ENCODE data around the gene RASAL1. TPM values are rescaled to one million over a fixed set of nuclear protein-coding genes. Genes with fewer than 3 reads are reported as not detected.
A peak's percentile ranks its signal among the peaks of the same experiment; 100 is the strongest.

RASAL1 gene
- total RNA-seq, 1 donor from 2014 or later = 2.5 TPM

GRCh38 chr12:113070117-113070906 is 65.2 kb downstream of the RASAL1 start:
- DNase-seq = no peak

- DNase-seq = no peak
These were observed 65.8 kb downstream of the RASAL1 start for GRCh38 chr12:113069751-113070116.

- DNase-seq = no peak
These were observed 66.4 kb downstream of the RASAL1 start for GRCh38 chr12:113069149-113069548.

GRCh38 chr12:113067987-113068935 is 67.3 kb downstream of the RASAL1 start:
- DNase-seq = no peak

- peak; percentile 29 for DNase-seq
These were observed 68.7 kb downstream of the RASAL1 start for GRCh38 chr12:113066813-113067400.

- DNase-seq = no peak
These were observed 70.2 kb downstream of the RASAL1 start for GRCh38 chr12:113065126-113066007.

GRCh38 chr12:113064395-113065125 is 71.0 kb downstream of the RASAL1 start:
- DNase-seq = no peak

- no peak for DNase-seq
These were observed 71.9 kb downstream of the RASAL1 start for GRCh38 chr12:113063396-113064350.

GRCh38 chr12:113062502-113063395 is 72.8 kb downstream of the RASAL1 start:
- DNase-seq = no peak

- DNase-seq = no peak
These were observed 74.4 kb downstream of the RASAL1 start for GRCh38 chr12:113061061-113061694.

- DNase-seq = no peak
These were observed 75.1 kb downstream of the RASAL1 start for GRCh38 chr12:113060336-113060960.

GRCh38 chr12:113059071-113059595 is 76.4 kb downstream of the RASAL1 start:
- no peak for DNase-seq

GRCh38 chr12:113058553-113058952 is 77.0 kb downstream of the RASAL1 start:
- DNase-seq = no peak

- no peak for DNase-seq
These were observed 77.7 kb downstream of the RASAL1 start for GRCh38 chr12:113057565-113058485.

GRCh38 chr12:113056631-113057488 is 78.7 kb downstream of the RASAL1 start, which contains the start of gene DTX1:
Gene DTX1 (plus strand): TSS chr12:113056730. CDS start chr12:113058193, 1,463 bp downstream.
- peak; percentile 67 for DNase-seq

- no peak for DNase-seq
These were observed 79.3 kb downstream of the RASAL1 start for GRCh38 chr12:113056381-113056630.
